ENCODE results near the gene SDK1.

SDK1 gene

DNA sequence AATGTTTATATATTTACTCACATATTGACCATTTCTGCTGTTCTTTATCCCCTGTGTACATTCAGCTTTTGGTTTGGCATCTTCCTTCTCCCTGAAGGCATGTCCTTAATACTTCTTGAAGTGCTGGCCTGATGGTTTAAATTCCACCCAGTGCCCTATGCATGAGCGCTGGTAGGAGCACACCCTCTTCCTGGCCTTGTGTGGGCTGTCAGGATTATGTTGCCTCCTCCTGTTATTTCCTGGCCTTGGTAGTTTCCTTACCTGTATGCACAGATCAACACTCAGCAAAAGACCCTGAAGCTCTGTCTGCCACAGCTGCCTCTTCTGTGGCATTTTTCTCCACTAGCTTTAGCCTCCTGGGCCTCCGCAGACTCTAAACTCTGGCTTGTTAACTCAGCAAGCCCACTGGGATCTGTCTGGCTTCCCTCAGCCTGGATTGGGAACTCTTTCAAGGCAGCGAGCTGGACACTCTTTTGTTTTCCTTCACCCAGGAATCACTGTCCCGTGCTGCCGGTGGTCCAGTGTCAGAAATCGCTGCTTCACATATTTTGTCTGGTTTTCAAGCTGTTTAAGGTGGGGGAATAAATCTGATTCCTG is 595.2 kb downstream of the SDK1 start:
- in situ Hi-C loops (cut with HindIII; ENCODE audit: low sequenced_read_pairs) = no loop called here

DNA sequence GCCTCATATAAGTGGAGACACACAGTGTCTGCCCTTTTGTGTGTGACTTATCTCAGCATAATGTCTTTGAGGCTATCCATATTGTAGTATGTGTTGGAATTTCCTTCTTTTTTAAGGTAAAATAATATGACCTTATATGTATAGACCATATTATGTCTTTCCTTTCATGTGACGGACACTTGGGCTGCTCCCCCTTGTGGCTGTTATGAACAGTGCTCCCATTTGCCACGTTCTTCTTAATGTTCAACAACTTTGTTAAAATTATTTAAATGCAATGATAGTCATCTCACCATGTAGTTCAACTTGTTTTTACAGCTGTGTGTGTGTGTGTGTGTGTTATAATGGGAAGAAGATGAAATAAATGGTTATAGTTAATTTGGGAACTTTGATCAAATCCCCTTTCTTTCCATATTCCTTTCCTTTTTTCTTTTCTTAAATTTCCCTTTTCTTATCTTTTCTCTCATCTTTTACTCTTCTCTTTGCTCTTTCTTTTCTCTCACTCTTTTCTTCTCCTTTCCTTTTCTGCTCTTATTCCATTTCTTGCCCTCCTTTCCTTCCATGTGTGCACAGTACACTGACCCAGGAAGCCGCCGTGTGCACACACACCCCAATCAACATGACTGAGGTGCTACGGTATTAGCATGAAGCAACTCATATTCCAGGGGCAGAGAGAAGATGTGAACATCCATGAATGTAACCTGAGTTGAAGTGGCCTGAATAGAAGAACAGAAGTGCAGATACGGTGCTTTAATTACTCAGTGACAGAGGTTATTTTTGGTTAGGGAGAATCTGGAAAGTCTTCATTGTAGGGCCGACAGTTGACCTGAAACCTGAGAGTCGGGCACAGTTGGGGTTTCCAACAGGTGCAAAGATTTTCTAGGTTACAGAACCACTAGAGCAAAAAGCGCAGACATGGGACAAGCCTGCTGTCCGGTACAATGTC is 596.6 kb downstream of the SDK1 start:
- in situ Hi-C loops (cut with HindIII; ENCODE audit: low sequenced_read_pairs) = no loop called here

DNA sequence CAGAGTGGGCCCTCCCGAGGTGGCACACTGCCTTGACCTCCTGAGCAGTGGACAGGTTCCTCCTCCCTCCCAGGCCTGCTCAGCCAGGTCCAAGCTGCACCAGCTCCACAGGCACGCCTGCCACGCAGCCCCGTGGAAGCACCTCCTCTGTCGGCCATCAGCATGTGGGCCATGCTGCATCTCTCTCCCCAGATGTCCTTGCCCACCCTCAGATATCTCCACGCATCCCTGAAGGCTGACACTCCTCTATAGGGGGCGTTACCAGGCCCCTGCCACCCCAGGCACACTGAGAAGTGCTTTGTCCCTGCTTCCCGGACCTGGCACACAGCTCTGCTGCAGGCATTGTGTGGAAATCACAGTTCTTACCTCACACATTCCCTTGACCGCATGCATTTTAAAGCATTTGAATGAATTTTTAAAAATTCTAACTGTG is 598.5 kb downstream of the SDK1 start:
- in situ Hi-C loops (cut with HindIII; ENCODE audit: low sequenced_read_pairs) = no loop called here

DNA sequence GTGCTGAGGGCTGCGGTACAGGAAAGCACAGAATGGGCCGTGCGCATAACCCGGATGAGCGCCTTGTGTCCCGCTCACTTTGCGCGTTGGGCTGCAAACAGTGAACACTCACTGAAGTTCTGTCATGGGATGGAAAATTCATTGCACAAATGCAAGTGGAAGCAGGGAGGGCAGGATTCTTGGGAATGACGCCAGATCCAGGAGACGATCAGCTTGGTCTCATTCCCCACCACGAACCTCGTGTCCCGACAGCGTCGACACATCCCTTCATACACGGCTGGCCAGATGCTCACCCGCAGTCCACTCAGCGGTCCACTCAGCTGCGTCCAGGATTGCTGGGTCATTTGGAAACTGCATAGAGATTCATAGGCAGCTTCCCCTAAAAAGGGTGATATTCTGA is 607.1 kb downstream of the SDK1 start:
- in situ Hi-C loops (cut with HindIII; ENCODE audit: low sequenced_read_pairs) = no loop called here

DNA sequence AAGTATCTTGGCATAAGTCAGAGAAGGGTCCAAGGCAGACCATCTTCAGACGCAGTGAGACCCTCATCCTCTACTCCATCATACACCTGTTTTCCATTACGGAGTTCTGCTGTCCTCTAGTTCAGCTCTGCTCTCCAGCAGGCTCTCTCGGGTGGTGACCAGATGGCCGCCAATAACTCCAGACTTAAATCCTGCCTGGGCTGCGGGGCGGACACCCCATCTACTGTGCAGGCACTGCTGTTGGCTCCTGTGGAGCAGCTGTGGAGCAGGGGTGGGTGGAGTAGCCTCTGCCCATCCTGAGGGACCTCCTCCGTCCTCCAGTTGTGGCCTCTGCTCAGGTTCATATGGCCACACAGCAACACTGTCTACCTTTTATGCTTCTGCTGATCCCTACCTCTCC is 608.1 kb downstream of the SDK1 start:
- in situ Hi-C loops (cut with HindIII; ENCODE audit: low sequenced_read_pairs) = no loop called here

DNA sequence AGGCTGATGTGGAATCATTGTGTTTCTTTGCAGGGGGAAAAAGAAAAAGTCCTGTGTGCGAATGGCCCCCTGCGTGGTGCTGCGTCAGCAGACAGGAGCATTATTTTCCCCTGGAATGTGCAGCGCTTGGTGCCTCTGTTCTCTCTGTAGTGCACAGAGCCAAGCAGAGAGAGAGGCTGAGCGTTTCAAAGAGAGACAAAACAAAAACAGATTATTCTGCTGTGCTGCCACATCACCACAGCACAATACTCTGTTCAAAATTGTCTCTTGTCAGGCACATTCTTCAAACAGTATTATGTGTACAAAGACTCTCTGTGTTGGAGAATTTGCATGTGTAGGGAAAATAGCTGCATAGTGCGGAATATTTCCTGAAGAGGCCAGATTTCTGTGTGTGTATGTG is 609.0 kb downstream of the SDK1 start:
- in situ Hi-C loops (cut with HindIII; ENCODE audit: low sequenced_read_pairs) = loop anchor here (5.0 kb wide), 1 partner anchor 78 kb away; no protein-coding TSS in a partner anchor

DNA sequence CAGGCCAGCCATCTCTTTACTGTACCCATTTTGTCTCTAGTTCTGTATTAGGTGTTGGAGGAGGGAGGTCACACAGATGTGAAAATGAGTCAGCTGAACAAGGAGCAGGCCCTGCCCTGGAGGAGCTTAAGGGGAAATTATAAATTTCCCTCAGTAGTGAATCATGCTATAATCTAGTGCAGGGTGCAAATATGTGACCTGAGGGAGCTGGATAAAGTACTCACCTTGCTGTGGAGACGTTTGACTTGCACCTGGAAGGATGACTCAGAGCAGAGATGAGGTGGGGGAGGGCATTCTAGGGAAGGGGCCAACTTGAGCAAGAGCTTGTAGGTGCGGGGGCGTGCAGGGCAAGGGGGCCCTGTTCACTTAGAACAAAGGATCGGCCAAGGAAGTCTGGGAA is 610.6 kb downstream of the SDK1 start:
- in situ Hi-C loops (cut with HindIII; ENCODE audit: low sequenced_read_pairs) = loop anchor here (5.0 kb wide), 1 partner anchor 79 kb away; no protein-coding TSS in a partner anchor

DNA sequence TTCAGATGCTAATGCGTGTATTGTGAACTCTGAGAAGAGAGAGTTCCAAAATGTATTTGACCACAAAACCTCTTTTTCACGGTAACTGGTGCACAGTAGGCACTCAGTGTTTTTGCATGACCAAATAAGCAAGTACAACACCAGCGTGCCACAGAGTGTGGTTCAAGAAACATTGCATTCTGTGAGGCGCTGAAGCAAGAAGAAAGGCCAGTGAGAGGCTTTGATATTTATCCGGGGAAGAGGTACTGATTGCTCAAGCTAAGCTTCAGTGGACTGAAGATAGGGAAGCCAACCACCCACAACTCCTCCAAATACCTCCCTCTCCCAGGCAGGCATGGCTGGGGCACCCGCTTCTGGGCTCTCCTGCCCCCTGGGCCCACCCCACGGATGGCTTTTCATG is 611.2 kb downstream of the SDK1 start:
- in situ Hi-C loops (cut with HindIII; ENCODE audit: low sequenced_read_pairs) = loop anchor here (5.0 kb wide), 1 partner anchor 80 kb away; no protein-coding TSS in a partner anchor

DNA sequence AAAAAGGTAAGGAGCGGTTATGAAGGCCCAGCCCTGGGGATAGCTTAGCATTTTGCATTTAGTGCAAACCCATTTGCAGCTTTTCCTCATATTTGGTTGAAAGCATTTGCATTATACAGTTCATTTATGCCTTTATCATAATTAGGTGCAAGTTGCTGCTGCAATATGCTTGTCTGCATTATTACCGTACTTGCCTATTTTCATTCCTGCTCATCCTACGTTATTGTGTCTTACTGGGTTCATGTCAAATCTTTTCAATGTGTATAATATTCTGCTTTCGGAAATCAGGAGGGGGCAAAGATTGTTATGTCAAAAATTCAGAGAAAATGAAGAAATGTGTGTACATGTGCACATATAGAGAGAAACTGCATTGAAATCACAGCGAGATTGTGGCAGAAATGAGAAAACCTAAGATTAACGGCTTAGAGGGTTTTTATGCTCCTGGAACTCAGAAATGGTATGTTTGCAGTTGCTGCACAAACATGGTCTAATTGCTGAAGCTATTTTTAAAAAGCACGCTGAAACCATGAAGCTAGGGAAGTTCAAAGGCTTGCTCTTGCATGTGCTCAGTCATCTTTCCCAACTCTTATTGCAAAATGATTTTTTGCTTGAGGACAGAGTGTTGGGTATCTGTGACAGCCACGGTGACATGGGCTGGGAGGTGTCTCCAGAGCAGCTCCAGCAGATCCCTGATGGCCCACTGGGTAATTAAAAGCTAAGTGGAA is 613.2 kb downstream of the SDK1 start:
- in situ Hi-C loops (cut with HindIII; ENCODE audit: low sequenced_read_pairs) = loop anchor here (5.0 kb wide), 1 partner anchor 82 kb away; no protein-coding TSS in a partner anchor

DNA sequence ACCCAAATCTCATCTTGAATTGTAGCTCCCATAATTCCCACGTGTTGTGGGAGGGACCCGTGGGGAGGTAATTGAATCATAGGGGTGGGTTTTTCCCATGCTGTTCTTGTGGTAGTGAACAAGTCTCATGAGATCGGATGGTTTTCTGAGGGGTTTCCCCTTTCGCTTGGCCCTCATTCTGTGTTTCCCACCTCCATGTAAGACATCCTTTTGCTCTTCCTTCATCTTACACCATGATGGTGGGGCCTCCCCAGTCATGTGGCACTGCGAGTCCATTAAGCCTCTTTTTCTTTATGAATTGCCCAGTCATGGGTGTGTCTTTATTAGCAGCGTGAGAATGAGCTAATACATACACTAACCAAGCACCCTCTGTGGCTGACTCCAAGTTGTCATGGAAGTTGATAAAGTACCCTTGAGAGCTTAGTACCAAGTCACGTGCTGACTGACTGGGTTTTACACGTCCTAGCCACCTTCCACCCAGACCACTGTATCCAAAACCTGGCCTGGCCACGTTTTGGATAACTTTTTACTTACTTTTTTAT is 614.4 kb downstream of the SDK1 start:
- in situ Hi-C loops (cut with HindIII; ENCODE audit: low sequenced_read_pairs) = no loop called here

DNA sequence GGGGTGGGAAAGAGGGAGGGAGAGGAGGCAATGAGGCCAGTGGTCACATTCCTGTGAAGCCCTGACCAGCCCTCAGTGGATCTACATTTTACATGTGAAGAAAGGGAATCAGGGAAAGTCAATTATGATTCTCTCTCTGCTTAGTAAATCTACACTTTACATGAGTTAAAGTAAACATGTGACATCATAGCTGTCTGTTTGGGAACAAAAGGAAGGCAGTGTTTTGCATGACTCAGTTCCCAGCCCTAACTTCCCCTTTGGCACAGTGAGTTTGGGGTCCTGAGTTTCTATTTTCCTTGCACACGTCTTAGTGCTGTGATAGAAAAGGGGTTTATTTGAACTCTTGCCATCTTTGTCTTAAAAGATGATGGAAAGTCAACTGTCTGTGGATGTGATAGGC is 615.1 kb downstream of the SDK1 start:
- in situ Hi-C loops (cut with HindIII; ENCODE audit: low sequenced_read_pairs) = no loop called here

DNA sequence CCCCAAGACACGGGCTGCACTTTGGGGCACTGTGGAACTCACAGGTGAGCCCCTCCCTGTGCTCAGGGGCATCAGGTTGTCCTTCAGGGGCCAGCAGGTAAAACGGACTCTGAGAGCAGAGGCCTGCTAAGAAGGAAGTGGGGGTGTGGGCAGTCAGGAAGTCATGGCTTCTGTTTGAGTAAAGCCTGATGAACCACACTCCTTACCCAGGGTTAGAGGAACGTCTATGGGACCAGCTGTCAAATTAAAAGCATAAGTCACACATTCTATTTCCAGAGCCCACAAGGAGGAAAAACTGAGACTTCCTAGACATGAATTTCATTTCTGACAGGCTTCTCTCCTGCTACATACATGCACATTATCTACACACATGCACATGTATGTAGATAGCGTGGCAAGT is 616.4 kb downstream of the SDK1 start:
- in situ Hi-C loops (cut with HindIII; ENCODE audit: low sequenced_read_pairs) = no loop called here

DNA sequence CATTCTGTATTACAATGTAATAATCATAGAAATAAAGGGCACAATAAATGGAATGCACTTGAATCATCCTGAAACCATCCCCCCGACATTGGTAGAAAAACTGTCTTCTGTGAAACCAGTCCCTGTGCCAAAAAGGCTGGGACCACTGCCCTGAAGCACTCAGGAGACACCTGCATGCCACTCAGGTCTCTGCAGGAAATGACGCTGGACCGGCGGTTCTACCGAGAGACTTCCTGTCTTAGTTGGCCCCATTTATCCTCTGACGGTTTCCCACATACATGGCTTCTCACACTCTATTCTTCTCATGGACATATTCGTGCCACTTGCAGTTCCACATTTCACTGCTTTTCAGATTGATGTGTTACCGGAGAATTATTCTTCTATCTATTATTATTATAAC is 617.5 kb downstream of the SDK1 start:
- in situ Hi-C loops (cut with HindIII; ENCODE audit: low sequenced_read_pairs) = no loop called here

DNA sequence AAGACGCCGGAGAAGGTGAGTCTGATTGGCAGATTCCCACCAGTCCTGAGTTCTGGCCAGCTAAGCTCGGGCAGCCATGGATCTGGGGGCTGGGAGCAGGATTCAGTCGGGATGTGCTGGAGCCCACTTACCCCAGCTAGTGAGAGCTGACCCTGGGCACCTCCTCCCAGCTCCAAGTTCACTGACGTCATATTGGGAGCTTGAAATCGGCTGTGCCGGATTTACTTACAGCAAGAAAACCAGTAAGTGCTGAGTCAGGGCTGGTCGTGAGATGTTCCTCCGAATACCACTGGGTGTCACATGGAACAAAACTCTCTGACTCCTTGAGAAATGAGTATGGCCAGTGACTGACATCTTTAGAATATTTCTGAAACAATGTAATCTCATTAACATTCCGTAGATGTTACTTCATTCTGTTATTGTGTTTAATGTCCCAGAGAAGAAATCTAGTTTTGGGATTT is 621.2 kb downstream of the SDK1 start:
- in situ Hi-C loops (cut with HindIII; ENCODE audit: low sequenced_read_pairs) = no loop called here

DNA sequence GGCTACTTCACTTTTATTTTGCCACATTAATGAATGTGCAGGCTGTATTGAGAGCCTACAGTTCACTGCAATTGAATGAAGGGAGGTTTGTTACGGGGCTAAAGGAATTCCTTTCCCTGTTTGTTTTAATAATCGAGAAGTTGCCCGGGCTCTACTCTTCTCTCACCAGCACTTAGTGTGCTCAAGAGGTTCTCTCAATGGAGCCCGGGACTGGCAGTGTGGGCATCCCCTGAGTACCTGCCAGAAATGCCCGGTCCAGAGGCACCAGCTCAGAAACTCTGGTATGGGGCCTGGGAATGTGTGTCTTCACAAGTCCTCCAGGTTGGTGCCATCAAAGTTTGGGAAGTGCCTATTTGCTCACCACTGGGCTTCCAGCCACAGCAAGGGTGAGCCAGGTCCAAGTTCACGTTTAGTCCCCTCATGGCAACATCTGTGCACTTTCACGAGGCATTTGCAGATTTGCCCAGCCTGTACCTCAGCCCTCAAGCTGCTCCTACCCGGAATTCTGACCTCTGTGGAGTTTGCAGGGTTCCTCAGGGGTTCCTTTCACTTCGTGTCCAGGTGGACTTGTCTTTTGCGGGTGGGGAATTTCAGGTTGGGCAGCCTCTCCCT is 622.4 kb downstream of the SDK1 start:
- in situ Hi-C loops (cut with HindIII; ENCODE audit: low sequenced_read_pairs) = no loop called here

DNA sequence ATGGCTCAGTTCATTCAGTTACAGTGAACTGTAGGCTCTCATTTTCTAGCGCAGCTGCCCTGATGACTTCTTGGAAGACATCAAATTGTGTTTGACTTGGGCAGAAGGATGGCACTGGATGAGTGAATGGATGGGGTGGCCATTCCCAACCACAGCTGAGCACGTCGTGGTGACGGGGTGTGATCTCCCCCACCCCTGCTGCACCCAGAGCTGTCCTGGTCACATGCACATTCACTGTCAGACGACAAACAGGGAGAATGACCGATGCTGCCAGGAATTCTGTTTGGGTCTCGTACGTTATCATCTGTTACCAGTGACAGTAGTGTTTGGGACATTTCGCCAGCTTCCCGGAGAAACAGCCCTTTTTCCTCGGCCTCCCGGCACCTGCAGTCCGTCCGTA is 623.2 kb downstream of the SDK1 start:
- in situ Hi-C loops (cut with HindIII; ENCODE audit: low sequenced_read_pairs) = no loop called here

DNA sequence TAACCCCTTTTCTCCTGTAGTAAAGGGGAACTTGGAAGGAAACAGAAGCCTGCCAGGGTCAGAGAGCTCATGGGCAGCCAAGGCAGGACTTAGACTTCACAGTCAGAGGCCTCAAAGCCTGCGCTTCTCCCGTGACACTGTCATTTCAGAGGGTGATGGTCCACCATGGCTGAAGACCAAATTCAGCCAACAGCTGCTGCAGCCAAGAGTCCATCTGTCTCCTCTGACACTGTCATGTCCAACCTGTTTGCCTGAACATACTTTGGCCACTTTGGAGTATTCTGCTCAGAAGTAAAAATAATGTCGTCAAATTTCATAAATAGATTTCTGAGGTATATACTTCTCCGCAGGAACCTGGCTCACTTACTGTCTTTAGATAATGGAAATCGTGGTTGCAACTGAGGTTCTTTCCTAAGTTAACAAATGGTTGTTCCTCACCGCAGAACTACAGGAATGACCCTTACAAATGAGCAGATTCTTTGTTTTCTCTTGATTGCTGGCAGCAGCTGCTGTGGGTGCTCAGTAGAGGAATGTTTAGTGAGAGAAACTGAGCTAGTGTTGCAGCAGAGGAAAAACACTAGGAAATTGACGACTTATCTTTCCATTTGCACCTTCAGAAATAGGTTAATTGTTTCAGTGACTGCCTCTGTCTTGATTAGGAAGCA is 626.5 kb downstream of the SDK1 start:
- in situ Hi-C loops (cut with HindIII; ENCODE audit: low sequenced_read_pairs) = no loop called here

DNA sequence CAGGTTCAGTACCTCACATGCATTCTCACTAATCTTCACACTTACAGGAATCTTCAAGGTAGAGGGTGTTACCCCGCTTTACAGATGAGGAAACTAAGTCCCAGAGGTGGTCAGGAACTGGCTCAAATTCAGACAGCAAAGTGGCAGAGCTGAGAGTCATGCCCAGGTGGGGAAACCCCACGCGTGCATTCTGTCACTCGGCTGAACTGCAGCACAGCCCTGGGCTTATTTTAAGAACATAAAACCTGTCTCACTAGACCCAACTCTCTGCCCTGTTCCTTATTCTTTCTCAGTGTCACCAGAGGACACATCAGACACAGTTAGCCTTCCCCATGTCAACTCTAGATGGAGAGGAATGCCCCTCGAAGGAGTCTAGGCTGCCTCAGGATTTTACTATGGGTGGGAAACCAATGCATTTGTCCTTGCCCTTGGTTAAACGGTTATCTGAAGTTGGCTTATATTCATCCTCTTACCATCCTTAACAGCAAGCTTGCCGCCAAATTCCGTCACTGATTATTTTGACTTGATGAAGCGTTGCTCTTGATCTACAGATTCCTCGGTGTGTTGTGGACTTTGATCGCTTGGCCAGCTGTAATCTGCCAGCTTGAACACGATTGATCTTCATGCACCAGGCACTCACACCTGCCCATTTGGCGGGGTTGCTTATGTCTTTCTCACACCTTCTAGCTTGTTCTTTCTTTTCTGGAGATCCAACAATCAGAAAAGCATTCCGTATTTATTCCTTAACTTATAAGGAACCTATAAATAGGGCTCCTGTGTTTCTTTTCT is 627.9 kb downstream of the SDK1 start:
- in situ Hi-C loops (cut with HindIII; ENCODE audit: low sequenced_read_pairs) = no loop called here

DNA sequence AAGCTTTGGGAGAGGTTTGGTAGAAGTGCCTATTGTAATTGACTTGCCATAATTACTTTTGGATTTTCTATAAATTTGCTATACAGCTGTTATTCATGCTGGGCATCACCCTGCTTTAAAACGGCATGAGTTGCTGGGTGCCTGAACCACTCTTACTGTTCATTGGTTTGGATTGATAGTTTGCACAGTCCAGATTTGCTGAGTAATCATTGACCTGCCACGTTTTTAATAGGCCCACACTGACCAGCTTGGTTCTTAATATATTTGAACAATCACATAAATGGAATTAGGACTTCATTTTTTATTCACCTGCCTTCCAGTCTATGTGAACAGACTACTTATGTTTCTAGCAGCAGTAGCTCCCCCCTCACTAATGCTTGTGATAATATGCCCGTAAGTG is 630.8 kb downstream of the SDK1 start:
- in situ Hi-C loops (cut with HindIII; ENCODE audit: low sequenced_read_pairs) = no loop called here
